Stimulated activated CD4-positive, alpha-beta T cell treated with anti-CD3 and anti-CD28 coated beads, Interleukin-1b, Interleukin-23, amount 100 ng/mL, for 4 hours (primary cell): ENCODE data around the gene TAB3.

ENCODE experiments used
- DNase-seq, 2 donors: peaks; one replicate each; pipeline ENCODE4 v3.0.0-alpha.2; 2020; ENCODE audit warnings: low read depth in 2 of 2

TAB3 gene

DNA sequence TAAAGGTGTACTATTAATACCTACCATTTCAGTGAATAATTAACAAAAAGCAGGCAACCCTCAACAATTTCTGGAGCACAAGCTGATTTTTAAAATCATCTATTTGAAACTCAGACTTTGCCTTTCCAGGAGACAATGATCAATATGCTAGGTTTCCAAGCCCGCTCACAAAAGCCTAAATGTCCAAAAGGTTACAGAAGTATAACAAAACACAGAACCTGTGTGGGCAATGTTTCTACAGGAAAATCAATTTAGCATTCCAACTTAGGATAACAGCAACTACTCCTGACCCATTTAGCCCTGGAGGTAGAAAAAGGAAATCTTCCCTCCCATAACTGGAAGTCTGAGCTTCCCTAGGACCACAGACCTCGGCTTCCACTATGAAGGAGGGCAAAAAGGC lies 3.9 kb downstream of the TAB3 start:
- DNase-seq: no peak

DNA sequence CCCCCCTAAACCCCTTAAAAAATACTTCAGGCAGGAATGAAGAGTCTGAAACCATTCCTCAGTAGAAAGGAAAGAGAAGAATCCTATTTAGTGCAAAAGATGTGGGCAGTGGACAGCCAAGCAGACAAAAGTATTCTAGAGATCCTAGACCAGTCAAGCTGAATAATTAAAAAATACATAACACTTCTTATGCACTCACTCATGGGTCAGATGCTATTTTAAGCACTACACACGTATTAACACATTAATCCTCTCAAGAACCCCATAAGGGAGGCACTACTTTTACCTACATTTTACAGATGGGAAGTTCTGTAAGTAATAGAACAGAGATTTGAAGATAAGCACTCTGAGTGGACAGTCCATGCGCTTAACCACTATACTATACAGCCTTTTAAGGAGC lies 5.9 kb downstream of the TAB3 start:
- DNase-seq: no peak

DNA sequence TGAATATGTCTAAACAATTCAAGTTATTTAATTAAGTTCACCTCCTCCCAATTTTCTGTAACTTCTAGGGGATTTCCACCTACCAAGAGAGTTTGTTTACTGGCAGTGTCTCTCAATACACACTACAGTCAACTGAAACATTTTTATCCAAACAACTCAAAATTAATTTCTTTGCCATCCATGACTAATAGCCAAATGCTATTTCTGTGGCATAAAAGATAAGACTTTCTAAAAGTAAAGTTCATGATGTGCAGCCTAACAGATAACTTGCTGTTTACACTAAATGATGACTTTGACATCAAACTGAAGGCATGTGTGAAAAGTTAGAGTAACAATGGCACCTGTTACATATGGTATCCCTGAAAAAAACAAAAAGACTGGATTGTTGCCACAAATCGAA lies 7.3 kb downstream of the TAB3 start:
- no peak for DNase-seq

DNA sequence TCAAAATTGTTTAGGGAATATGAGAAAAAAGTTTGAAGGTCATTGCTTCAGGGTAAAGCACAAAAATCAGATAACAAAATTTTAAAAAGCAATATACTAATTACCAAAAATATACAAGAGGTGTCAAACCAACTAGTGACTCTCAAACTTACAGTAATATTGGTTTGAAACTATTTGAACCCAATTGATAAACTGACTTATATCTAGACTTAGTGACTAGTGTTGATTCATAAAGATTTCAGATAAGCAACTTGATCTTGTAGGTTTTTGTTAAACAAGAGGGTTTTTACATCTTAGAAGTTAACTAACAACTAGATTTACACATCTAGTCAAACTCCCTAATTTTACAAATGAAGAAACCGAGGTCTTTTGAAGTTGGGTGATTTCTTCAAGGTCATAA lies 7.7 kb downstream of the TAB3 start:
- DNase-seq: no peak

DNA sequence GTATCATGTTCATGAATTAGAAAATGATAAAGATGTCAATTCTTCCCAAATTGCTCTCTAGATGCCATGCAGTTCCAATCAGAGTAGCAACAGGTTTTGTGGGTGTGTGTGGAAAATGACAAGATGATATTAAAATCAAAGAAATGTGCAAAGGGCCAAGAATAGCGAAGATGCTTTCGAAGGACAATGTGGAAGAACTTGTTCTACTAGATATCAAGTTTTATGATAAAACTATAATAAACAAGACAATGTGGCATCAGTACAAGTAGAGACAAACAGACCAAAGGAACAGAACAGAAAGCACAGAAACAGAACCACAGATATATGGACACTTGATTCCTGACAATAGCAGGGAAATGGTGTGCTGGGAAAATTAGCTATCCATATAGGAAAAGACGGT lies 9.0 kb downstream of the TAB3 start:
- no peak for DNase-seq

DNA sequence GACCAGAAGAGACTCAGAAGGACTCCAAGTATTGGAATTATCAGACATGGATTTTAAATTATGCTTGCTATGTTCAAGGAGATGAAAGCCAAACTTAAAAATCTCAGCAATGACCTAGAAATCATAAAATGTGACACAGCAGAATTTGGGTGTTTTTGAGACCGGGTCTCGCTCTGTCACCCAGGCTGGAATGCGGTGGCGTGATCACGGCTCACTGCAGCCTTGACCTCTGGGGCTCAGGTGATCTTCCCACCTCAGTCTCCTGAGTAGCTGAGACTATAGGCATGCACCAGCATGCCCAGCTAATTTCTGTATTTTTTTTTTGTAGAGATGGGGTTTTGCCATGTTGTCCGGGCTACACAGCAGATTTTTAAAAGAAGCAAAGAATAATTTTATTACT lies 12.7 kb downstream of the TAB3 start:
- no peak for DNase-seq

DNA sequence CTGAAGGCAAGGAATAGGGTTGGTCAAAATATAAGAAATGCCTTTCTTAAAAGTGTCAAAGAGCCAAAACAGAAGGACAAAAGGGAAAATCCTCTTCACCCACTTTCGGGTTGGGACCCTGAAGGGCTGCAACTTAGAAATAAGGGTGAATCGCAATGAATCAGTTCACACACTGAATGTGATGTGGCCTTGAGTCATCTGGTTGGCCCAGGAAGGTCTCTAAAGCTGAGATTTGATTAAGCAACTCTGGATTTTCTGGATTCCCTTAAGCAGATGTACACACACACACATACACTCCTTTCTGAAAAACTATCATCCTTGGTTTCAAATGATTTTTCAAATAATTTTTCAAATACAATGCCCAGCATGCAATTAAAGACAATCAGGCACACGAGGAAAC lies 13.1 kb downstream of the TAB3 start:
- DNase-seq: no peak

DNA sequence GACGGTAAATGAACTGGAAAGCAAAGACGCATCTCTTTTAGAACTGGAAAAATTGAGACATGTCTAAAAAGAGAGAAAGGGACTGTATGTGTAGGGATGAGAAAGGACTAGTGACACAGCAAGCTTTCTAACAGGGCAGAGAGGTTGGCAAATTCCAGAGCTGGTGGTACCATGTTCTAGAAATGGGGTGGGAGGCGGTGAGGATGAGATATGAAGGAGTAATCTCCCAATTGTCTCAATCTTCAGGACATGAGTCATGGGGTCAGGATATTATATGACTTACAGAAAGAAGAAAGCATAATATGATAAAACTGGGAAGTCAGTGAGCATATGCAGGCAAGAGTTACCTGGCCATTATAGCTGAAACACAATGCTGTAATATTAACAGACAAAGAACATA lies 14.2 kb downstream of the TAB3 start:
- no peak for DNase-seq

DNA sequence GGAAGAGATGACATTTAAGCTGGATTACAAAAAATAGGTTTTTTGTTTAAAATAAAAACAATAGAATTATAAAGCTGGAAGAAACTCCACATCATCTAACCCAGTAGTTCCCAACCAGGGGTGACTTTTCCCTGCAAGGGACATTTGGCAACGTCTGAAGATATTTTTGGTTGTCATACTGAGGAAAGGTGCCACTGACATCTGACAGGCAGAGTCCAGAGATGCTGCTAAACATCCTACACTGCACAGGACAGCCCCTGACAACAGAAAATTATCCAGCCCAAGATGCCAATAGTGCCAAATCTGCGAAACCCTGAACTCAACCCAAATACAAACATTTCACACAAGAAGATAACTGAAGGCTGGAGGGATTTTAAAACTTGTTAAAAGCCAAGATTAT lies 18.5 kb downstream of the TAB3 start:
- no peak for DNase-seq

DNA sequence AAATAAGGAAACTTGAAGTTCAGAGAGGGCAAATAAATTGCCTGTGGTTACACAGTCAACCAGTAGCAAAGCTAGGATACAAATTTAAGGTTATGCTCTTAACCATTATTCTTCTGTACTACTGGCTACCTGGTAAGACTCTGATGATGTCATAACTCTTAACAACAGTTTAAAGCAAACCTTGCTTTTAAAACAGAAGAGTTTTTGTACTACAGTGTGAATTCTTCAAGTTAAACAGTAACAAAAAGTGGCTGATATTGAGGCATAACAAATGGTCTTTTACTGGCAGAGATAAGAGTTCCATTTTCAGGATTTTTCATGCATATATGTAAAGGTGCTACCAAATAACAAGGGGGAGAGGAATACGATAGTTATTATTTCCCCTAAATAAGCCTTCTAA lies 23.4 kb downstream of the TAB3 start:
- no peak for DNase-seq

DNA sequence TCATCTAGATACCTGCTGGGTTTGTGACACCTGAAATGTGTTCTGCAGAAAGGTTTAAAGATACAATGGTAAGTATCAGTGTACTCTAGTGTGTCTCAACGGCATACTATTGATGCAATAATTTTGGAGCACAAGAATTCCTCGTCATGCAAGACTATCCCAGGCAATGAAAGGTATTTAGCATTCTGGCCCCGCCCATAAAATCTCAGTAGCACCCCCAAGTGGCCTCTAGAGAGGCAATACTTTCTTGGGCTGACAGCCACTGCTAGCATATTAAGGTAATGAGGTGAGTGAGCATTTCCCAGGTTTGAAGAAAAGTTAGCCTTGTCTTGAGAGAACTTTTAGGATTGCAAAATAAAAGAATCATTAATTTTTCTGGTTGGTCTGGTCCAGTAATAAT lies 24.0 kb downstream of the TAB3 start:
- no peak for DNase-seq

DNA sequence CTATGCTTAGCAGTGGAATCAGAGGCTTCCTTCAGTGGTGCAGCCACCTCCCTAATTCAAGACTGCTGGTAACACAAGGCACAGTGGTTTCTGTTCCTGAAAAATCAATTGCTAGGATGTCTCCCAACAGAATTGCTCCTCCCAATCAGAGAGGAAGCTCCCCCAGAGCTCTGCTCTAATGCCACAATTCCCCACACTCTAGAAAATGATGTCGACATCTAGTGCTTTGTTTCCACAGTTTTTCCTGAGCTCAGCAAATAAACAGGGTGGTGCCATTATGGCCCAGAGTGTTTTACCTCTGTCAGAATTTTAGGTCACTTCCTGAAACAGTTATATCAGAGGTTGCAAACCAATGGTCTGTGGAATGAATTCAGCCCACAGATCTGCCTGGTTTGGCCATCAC lies 24.7 kb downstream of the TAB3 start:
- DNase-seq: no peak

DNA sequence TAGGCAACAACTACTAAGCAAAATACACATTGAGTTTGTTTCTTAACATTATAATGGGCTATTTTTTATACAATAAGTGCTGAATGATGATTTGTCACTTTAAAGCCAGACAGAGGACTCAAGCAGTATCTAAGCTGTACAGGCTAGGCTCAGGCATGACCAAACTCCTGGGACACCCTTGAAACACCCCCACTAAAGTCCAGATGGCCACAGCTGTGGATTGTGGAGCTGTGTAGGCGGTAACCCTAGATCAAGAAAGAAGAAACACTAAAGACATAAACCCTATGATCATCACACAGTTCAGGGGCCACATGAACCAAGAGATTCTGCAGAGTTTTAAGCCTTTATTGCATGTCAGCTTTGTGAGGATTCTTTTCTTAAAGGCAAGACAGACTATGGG lies 25.1 kb downstream of the TAB3 start:
- no peak for DNase-seq

DNA sequence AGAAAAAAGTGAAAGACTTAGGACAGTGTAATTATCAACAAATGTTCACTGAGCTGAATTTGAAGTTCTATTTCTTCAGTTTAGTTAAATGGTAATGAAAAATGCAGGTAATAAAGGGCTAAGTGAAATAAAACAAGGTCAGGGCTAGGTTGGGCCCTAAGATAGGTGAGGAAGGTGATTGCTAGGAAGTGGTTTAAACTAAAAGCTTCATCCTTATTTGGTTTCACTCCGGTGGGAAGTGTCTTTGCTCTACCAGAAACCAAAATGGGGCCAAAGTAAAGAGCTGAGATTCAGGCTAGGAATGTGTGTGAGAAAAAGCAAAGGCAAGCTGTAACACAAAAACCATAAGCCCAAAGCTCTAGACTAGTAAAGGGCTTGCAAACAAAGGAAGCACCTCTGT lies 31.0 kb downstream of the TAB3 start:
- no peak for DNase-seq

DNA sequence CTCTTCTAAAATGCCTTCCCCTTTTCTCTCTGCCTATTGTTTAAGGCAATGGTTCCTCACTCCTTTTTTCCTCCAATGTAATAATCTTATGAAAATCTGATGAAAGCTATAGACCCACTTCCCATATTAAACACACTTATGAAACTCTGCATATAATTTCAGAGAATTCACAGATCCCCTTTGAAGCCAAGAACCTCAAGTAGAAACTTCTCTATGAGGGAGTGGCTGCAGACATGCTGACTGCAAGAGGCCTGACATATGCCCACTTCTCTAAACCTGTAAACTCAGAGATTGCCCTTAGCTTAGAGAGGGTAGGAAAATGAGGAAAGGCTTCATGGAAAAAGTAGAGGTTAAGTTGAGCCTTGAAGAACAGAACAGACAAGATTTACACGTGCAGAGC lies 37.6 kb downstream of the TAB3 start:
- no peak for DNase-seq

DNA sequence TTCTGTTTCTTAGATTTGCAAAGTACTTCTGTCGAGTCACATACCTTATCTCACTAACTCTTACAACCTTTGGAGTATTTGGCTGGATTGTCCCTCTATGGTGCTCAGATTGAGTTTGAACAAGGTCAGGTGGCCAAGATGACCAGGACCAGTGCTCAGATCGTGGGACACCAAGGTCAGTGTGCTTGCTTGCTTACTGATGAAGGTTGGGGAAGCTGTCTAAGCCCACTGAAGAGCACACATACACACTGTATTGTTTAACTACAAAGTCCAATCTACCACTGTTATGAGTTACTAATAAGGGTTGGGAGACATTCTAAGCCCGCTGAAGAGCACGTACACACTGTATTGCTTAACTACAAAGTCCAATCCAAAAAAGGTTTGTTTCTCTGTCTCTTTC lies 53.7 kb downstream of the TAB3 start:
- DNase-seq: no peak

DNA sequence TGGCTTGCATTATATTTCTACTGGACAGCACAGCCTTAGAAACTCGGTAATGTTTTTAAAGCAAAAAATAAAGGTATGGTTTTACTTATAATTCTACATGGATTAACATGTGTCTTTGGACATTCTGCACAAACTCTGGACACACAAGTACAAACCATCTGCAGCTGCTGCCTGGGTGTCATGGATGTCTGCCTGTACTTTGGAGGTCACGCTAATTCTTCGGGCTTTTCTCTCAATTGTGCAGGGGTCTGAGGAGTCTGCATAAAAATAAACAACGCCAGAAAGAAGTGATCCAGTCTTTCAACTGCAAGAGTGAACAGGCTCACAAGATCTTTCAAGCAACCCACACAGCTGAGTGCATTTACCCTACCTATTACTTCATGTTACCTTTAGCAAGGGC lies 55.2 kb downstream of the TAB3 start:
- no peak for DNase-seq

DNA sequence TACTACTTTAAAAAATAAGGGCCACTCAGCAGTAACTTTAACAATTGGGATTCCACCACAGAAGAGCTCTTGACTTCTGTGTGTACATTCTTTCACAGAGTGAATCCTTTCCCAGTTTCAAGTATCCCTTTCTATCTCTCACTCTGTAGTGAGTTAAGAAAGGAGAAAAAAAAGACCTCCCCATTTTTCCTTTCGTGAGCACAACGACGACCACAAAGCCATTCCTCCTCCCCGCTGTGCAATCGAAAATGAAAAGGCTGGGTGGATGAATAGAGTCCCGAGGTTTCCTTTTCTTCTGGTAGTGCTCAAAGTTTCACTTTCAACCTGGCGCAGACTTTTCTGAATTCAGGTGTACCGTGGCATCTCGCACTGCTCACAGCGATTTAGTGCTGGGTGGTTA lies 58.0 kb downstream of the TAB3 start:
- peak; percentile 0 to 4 for DNase-seq

DNA sequence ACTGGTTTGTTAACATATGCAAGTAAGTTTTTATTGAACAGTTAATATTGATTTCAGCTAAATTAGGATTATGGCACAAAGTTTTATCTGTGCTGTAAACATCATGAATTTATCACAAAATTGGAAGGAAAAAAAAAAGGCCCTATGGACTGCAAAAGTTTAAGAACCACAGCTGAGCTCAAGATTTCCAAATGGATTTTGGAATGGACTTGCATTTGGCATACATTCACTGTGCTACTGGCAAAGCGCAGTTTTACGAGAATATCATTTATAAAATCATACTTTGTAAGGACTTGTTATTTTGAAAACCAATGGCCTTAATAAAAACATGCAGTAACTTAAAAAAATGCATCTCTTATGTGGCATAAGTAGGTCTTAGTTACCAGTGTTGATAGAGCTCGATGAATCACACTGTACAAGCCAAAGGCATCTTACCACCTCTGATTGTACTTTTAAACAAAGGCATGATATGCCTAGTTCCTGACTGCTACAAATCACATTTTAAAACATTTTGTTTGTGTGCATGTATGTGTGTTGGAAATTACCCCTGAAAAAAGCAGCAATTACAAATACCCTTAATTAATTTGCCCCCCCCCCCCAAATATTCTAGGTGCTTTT lies 58.6 kb downstream of the TAB3 start:
- no peak for DNase-seq

DNA sequence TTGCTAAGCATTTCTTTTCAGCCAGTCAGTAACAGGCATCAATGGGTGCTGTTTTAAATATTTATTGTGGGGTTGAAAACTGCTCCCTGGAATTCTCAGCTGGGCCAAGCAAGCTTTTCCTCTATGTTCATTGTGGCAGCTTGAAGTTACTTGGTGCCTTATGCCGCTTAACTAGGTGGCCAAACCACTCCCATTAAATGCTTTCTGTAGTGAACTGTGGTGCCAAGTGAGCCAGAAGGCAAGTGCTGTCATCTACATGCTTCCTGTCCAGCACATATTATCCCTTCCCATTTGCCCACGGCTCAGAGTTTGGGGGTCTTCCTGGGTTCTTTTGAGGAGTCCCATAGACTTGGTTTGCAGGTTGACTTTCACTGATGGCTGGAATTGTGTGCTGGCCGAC lies 64.8 kb downstream of the TAB3 start:
- DNase-seq: no peak

DNA sequence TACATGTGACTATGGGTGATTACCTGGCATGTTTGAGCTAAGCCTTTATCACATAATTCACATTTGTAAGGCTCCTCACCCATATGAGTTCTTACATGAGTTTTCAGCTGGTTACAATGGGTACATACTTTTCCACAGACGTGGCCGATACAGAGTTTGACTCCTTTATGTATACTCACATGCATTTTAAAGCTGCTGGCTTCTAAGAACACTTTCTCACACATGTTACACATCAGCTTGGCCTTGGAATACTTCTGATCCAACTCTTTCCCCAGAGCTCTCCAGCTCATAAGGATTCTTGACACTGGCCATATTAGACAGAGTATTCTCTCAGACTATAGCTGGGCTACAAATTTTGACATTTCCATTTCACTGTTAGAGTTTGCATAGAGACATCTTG lies 66.3 kb downstream of the TAB3 start:
- DNase-seq: no peak

DNA sequence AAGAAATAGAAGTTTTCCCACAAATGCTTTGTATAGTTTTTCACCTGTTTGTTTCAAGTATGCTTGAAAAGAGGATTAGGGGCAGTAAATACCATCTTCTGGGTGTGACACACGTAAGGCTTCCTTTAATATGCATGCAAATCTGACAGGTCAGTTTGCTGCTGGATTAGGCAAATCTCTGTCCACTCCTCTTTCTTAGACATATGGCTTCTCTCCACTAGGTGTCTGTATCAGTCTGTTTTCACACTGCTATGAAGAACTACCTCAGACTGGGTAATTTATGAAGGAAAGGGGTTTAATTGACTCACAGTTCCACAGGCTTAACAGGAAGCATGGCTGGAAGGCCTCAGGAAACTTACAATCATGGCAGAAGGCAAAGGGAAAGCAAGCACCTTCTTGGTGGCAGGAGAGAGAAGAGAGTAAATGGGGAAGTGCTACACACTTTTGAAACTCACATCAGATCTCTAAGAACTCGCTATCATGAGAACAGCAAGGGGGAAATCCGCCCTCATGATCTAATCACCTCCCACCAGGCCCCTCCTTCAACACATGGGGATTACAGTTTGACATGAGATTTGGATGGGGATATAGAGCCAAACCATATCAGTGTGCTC lies 66.9 kb downstream of the TAB3 start:
- DNase-seq: no peak

DNA sequence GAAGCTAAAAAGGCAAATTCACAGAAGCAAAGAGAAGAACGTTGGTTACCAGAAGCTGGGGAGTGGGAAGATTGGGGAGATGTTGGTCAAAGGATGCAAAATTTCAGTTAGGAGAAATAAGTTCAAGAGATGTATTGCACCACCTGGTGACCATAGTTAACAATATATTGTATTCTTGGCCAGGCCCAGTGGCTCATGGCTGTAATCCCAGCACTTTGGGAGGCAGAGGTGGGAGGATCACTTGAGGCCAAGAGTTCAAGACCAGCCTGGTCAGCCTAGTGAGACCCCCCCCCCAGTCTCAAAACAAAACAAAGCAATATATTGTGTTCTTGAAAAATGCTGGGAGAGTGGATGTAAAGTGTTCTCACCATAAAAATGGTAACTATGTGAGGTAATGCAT lies 67.9 kb downstream of the TAB3 start:
- no peak for DNase-seq

DNA sequence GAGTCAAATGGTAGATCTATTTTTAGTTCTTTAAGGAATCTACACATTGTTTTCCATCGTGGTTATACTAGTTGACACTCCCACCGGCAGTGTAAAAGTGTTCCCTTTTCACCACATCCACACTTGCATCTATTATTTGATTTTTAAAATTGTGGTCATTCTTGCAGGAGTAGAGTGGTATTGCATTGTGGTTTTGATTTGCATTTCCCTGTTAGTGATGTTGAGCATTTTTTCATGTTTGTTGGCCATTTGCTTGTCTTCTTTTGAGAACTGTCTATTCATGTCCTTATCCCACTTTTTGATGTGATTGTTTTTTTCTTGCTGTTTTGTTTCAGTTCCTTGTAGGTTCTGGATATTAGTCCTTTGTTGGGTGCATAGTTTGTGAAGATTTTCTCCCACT lies 70.0 kb downstream of the TAB3 start:
- DNase-seq: no peak
